GF-D8 (cell line): ENCODE measurements around the gene NKRF.
"Not testable (repeated sequence)": the region's sequence is repeated elsewhere in the genome, so short reads cannot be mapped to it uniquely, and the experiment has no call there.

ENCODE experiments used
- DNase-seq: peaks from one replicate; lab custom pipeline; 2025; lab: John Stamatoyannopoulos, UW

NKRF gene

DNA sequence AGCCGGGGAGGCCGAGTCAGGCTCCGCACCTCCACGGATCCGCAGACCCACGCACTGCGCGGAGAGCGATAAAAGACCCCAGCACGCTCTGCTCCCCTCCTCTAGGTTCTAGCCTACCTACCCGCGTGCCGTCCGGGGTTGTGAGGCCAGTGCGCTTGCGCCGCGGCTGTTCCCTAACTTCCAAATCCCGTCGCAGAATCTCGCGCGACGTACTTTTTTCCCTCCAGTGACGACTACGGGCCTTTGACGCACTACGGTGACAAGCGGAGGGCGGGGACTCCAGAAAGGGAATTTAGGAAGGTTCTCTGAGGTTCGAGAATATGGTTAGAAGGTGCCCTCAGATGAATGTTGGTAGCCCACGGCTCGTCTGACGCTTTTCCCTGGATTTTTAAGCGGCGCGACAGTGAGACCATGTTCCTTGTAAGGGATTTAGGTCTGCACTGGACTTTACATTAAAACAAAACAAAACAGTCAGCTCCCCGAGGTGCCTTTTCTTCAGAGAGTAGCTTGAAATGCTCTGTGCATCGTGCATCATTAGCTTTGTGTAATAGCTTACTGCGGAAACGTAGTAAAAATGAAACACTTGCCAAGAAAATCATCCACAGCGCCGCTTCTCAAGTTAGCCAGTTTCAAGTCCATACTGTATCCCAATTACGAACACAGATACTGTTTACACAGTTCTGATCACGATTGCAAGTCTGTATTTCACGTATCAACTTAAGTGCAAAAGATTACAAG, at the start of gene NKRF:
Gene NKRF, minus strand, starts transcription at position 145 of the 738 bp plus-strand sequence.
- peak; percentile 78 for DNase-seq

DNA sequence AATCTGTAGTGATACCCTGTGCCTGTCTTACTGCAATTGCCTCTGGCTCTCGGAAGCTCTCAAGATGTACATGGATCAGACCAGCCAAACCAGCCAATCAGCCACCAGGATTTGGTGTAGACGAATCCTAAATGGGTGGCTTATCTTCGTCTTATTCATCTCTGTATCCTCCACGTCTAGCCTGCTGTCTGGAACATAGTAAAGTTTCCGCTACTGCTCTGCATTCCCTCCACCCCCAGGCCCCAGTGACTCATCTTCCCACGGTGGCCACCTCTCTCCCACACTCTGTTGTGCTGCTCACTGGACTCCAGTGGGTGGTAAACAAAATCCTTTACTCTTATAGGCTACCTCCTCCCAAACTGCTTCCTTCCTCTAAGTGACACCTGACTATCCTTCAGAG, 48.9 kb upstream of the NKRF start:
- DNase-seq = no peak

DNA sequence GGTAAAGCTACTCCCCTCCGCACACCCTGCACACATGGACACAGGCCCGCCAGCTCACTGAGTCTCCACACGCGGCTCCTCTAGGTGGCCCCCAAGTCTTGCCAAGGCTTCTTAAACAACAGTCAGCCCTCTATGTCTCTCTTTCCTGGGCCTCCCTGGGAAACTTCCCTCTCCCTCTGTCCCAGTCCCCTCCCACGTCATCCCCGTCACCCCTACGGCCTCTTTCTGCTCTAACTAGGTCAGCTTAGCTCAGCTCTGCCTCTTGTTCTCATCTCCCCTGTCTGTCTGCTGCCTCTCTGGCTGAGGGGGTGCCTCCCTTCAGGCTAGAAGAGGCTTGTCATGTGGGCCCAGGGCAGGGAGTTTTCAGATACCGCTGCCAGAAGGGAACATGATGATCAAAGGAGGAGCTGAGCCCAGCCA, 47.9 kb upstream of the NKRF start:
- no peak for DNase-seq

DNA sequence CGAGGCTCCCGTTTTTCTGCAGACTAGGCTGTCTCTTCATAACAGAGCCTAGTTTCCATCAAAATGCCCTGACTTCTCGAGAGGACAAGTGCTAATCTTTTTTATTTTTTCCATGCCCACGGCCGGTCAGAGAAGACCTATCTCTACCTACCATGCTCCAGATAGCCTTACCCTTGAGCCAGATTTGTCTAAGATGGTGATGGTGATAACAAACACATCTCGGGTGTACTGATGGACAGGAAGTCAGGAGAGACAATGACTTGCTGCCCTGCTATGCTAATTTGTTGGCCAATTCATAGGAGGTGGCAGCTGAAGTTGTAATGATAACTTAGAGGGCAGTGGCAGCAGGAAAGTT, 42.2 kb upstream of the NKRF start:
- no peak for DNase-seq

DNA sequence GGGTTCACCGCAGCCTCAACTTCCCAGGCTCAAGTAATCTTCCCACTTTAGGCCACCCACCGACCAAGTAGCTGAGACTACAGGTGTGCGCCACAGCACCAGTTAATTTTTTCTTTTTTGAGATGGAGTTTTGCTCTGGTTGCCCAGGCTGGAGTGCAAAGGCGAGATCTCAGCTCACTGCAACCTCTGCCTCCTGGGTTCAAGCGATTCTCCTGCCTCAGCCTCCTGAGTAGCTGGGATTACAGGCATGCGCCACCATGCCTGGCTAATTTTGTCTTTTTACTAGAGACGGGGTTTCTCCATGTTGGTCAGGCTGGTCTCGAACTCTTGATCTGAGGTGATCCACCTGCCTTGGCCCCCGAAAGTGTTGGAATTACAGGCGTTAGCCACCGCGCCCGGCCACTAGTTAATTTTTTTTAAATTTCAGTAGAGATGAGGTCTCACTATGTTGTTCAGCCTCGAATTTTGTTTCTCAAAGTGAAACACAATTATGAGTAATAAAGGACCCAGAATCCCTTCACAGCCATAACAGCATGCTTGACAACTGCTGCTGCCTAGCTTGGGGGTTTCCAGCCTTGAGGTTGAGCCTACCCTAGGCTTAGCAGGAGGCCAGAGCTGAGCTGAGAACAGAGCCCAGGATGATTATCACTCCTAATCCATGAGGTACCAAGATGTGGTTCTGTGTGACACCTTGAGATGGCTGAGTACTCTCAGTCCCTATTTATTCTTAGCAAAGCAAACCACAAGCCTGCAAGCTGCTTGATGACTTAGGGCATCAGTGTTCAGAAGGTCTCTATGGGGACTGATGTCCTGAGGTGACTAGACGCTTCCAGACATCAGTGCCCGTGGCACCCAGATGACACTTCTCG, 41.6 kb upstream of the NKRF start:
- no peak for DNase-seq

DNA sequence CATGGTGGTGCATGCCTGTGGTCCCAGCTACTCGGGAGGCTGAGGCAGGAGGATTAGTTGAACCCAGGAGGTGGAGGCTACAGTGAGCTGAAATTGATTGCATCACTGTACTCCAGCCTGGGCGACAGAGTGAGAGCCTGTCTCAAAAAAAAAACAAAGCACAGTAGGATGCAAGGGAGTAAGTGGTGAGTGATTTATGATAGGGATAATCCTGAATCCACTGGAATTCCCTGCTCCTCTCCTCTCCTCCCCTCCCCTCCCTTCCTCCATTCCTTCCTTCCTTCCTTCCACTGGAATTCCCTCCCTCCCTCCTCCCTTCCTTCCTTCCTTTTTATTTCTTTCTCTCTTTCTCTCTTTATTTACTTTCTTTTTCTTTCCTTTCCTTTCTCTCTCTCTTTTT, 40.9 kb upstream of the NKRF start:
- DNase-seq = no peak

DNA sequence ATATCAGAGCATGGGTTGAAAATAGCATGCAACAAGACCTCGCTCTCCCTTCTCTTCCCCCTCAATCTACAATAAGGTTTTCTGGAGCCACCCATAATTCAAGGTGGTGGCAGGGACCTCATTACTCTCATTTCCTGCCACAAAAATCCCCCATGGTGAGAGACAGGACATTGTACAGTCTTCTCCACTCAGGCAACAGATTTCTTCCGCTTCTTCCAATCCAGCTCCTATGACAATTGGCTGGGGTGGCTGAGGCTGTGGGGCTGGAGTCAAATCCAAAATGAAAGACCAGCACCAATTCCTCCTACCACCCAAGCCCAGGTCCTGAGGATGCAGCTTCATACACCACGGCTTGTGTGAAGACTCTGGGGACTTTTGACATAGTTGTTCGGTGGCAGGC, 40.3 kb upstream of the NKRF start:
- no peak for DNase-seq

DNA sequence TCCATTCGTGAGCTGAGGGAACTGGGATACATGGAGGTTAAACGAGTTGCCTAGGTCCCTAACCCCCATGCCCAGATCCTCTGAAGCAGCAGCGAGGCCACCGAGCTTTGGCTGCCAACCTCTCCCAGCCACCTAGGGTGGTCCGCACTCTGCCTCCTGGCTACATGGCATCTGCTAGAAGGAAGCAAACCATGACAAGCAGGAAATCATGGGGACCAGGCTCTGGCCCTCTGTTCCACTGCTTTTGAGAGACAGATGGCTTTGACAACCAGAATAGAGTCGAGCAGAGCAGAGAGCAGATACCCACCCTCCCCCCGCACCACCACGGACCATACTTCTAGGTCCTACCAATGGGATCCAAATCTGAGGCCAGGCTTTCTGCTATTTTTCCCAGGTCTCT, 37.5 kb upstream of the NKRF start:
- no peak for DNase-seq

DNA sequence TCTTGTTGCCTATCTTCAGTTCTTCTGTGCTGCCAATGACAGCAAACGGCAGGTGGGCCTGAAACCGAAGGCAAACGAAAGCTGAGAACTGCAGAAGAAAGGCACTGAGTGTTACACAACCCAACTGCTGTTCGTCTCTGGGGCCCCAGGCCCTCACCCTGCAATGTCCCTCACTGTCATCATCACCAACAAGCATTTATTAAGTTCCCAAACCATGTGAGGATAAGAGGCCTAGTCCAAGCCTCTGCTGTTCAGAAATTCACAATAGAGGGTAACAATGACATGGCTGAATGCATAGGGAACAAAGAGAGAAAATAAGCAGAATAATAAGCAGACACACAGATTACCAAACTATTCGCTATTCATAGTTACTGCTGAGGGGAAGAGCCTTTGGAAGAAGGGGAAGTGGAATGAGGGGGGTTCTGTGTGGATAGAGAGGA, 34.5 kb upstream of the NKRF start:
- DNase-seq = no peak

DNA sequence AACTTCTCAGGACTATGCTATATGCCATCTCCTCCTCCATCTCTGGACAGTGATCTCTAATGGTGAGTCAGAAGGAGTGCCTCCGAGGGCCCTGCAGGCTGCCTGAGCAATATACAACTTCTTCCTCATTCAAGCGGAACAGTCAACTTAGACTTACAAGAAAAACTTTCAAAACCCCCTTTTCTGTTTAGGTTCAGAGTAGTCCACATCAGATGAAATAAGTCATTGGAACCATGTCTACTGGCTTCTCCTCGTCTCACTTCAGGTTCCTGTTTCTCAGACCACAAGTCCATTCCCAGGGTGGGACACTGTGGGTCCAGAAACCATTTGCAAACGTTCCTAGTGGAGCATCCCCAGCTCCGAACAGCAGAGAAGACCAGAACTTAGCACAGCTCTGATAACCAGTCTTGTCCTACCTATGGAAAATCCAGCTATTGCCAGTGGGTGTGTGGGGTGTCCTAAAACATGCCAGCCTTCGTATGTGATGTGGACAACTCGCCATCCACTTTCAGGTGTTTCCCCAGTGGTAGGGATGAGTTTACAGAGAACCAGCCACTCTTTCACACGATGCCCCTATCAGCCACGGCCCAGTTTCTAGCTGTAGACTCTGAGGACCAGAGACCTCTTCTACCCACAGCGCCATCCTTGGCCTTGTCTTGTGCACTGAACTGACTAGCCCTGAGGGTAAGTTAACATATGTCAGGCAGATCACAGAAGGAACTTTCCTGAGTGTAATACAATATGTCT, 32.7 kb upstream of the NKRF start:
- no peak for DNase-seq

DNA sequence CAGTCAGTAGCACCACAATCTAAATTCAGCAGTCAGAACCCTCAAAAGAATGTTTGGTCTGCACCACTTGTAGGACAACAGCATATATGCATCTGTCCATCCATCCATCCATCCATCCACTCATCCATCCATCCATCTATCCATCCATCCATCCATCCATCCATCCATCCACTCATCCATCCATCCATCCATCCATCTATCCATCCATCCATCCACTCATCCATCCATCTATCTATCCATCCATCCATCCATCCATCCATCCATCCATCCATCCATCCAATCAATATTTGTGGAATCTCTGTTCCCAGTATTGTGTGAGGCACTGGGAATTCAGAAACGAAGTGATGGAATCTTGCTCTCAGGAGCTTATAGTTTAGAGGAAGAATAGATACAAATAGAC, 31.2 kb upstream of the NKRF start:
- DNase-seq = not testable (repeated sequence)

DNA sequence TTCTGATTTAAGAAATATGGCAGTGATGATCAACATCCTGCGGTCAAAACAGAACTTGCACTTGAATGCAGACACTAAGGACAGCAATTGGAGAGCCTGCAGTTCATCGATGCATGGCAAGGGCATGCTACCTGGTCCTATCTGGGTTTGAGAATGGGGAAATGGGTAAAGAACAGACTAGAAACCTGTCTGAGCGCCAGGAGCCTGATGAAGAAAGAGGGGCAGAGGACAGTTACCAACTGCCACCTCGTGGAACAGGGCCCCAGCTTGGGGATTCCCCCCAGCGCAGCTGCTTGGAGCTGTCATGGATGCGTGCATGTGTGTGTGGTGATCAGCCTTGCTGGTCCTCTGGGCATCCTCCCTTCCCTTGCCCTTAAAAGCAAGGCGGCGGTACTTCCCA, 30.2 kb upstream of the NKRF start:
- DNase-seq = no peak

DNA sequence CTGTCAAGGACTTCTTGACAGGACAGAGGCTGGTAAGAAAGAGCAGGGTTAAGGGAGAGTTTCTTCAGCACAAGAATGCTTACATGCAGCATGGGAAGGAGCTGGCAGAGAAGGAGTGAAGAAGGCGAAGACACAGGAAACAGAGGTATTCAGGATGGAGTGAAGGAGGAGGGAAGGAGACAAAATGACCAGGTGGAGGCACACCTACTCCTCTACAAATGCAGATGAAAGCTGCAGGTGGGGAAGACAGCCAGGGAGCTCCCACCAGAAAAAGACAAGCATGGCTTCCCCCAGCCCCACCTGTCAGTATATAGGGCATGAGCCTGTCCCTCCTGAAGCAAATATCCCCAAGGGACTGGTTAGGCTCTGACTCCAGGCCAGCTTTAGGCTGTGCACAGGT, 29.6 kb upstream of the NKRF start:
- no peak for DNase-seq

DNA sequence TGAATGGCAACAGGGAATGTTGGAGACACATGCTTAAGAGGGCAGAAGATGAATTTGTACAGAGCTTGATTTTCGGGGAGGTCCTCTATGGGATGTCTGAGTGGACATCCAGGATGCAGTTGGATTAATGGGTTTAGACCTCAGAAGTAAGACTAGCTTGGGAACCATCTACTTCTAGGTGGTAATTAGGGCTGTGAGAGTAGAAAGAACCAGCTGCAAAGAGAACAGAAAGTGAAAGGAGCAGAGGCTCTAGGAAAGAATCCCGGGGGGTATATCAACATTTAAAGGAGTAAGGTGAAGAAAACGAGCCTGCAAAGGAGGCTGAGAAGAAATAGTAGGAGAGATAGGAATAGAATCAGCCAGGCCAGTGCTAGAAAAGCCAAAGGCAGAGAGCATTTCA, 29.0 kb upstream of the NKRF start:
- no peak for DNase-seq

DNA sequence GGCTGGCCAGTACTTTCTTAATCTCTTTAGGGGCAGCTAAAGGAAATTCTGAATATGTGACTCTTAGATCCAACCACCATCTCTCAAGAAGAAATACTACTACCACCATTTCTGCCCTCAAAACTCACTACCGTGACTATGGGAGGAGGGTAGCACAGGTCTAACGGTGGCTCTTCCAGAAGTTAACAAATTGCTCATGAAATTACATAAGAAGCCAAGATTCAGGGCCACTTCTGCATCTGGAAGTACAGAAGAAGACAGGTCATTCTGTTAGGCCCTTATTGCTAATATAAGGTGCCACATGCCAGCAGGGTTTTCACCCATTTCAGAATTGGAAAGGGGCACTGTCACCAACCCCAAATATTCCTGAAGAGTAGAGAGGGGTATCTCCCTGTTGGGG, 19.6 kb upstream of the NKRF start:
- DNase-seq = no peak

DNA sequence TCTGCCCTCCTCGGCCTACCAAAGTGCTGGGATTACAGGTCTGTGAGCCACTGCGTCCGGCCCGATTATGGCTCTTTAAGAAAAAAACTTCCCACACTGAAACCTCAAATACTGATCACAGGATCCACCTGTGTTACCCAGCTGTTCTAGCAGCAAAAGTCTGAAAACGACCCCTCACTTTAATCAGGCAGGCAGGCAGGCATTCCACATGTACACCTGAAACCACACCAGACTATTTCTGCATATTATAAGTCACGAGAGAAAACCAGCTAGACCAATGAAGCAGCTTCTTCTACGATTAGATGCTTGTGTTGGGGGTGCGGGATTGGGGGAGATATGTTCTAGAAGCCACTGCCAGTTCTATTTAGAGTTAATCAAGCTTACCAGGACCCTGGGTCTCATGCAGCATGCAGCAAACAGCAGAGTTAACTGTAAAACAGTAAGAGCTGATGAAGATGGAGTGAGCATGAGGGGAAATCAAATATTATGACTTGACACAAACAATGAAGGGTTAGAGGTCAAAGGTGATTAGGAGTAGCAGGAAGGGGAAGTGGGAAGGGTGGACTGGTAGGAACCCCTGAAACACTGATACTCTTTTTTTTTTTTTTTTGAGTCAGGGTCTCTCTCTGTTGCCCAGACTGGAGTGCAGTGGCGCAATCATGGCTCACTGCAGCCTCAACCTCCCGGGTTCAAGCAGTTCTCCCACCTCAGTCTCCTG, 18.9 kb upstream of the NKRF start:
- no peak for DNase-seq

DNA sequence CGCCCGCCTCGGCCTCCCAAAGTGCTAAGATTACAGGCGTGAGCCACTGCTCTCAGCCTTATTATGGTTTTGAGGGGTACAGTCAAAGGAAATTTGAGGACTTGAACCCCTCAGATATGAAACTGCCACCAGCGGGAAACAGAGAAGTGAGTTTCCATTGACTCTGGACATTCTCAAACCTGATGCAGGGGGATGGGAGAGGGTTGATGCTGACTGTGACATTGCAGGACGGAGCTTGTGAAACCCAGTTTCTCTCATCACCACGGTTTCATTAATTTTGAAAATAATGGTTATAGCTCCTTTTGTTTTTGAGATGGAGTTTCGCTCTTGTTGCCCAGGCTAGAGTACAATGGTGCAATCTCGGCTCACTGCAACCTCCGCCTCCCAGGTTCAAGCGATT, 18.2 kb upstream of the NKRF start:
- DNase-seq = no peak

DNA sequence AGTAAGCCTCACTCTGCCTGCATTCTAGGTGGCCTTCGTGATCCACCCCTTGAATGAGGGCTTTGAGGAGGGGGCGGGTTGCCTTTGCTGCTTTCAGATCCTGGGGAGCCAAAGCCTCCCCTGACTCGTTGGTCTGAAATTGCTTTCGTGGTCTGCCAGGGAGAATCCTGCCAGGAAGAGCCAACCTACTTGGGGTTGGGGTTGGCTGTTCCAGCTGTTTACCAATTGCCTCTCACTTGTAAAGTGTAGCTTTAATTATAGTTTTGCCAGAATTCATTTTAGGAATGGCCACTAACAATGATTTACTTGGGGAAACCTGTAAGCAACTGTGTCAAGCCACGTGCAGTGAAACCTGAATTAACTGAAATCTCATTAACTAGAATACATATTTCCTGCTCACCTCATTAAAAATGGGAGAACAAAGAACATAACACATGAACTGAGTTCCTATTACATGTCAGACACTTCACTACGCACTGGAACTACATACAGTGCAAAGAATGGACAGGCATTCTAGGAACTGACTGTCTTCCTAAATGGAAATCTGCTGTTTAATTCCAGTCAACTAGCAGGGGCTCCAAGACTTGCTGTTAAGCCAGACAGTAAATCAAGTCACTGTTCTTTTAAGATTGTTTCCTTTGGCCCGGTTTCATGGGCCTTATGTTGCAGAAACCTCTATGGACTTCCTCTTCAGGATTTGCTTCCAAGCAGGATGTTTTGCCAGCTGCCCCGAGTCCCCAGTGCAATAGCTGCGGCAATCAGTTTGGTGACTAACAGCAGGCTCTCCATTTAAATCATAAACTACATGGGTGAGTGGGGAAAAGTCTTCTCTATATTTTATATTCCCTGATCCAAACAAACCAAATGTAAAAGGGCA, 16.4 kb upstream of the NKRF start:
- DNase-seq = no peak

DNA sequence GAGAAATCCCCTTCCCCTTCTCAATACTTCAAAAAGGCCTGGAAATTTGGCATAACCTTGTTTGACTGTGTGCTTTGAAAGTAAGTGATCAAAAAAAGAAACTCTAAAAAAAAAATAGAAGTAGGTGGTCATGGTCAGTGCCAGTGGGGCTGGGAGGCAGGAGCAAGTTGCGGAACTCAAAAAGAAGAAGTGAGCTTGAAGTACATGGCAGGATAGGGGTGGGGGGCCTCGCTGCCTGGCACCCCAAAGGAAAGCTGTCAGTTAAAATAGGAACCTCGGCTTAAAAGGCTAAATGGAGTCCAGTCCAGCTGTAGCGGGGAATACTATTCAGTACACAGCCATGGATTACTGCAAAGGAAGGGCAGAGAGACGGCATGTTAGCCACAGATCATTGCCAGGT, 12.2 kb upstream of the NKRF start:
- no peak for DNase-seq

DNA sequence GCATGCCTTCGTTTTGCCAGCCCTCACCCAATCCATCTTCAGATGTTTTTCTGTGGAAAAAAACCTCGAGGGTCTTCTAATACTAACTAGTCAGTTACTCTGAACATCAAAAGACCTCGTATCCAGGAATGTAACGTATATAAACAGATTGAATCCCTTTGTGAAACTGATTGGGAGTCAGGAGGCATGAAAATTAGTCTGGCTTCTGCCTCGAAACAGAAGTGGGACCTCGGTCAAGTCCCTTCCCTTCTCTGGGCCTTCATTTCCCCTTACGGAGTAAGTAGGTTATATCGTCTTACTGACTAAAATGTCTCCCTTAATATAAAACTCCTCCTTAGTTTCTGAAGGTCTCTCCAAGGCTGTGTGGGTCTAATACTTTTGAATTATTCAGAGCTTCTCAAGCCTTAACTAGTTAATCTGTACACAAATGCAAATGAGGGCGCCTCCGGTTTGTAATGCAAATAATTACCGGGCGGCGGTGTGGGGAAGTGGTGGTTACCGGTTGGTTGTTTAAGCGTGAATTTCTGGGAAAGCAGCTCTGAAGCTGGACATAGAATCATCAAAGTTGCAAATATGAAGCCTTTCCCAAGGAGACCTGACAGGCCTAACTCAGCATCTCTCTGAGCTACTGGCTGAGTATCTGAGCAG, 11.4 kb upstream of the NKRF start:
- DNase-seq = no peak

DNA sequence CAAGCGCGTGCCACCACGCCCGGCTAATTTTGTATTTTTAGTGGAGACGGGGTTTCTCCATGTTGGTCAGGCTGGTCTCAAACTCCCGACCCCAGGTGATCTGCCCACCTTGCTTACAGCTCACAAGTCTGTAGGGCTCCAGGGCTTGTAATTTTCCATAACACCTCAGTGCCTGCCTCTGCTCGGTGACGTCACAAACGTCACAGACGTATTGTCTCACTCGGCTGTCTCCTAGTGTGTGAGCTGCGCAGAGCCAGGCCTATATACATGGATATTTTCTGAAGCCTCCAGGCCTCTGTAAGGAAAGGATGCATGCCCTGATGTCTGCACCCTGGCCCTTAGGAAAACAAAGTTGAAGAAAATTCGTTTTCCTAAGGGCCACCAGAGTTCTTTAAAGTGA, 8.6 kb upstream of the NKRF start:
- no peak for DNase-seq
